Hepatocyte (in vitro differentiated cells): ENCODE measurements around the gene SRPK3.

Source experiments
- EZH2 ChIP-seq: fragments of 200-600 bp; sonication (generic); IDR thresholded peaks from 2 replicates; pipeline ENCODE4 v1.6.1; 2016; ENCODE audit warnings: antibody characterized with exemption, mild to moderate bottlenecking, borderline replicate concordance
- EZH2phosphoT487 ChIP-seq: fragments of 200-600 bp; sonication (generic); IDR thresholded peaks from one replicate; pipeline ENCODE4 v1.6.1; 2018; ENCODE audit warnings: antibody characterized with exemption, mild to moderate bottlenecking, low read depth, moderate library complexity; ENCODE audit not compliant: unreplicated experiment, severe bottlenecking
- TF ChIP-seq, protein P1 (sequence below): fragments of 200-600 bp; sonication (generic); IDR thresholded peaks from 2 replicates; pipeline ENCODE4 v1.5.1; 2016; ENCODE audit warnings: antibody characterized with exemption, mild to moderate bottlenecking; ENCODE audit not compliant: poor library complexity

GRCh38 chrX:153829549-153829798 is 48.6 kb downstream of the SRPK3 start:
- TF ChIP-seq, protein P1, sequence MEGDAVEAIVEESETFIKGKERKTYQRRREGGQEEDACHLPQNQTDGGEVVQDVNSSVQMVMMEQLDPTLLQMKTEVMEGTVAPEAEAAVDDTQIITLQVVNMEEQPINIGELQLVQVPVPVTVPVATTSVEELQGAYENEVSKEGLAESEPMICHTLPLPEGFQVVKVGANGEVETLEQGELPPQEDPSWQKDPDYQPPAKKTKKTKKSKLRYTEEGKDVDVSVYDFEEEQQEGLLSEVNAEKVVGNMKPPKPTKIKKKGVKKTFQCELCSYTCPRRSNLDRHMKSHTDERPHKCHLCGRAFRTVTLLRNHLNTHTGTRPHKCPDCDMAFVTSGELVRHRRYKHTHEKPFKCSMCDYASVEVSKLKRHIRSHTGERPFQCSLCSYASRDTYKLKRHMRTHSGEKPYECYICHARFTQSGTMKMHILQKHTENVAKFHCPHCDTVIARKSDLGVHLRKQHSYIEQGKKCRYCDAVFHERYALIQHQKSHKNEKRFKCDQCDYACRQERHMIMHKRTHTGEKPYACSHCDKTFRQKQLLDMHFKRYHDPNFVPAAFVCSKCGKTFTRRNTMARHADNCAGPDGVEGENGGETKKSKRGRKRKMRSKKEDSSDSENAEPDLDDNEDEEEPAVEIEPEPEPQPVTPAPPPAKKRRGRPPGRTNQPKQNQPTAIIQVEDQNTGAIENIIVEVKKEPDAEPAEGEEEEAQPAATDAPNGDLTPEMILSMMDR = no peak
- TF ChIP-seq EZH2 = no peak
- no peak for TF ChIP-seq EZH2phosphoT487
